Activated effector memory CD4-positive, alpha-beta T cell treated with Interleukin-2 at 50 U/mL for 16 hours (primary cell): Measurements from ENCODE around the gene SARM1.
A peak's percentile ranks its signal among the peaks of the same experiment; 100 is the strongest.
"Not testable (repeated sequence)": the region's sequence is repeated elsewhere in the genome, so short reads cannot be mapped to it uniquely, and the experiment has no call there.

Source experiments
- DNase-seq: peaks from one replicate; pipeline ENCODE4 v3.0.0-alpha.2; 2020

Gene SARM1

GRCh38 chr17:28397275-28397674 is 25.8 kb downstream of the SARM1 start:
- DNase-seq = no peak

- DNase-seq = no peak
These were observed 26.3 kb downstream of the SARM1 start for GRCh38 chr17:28397687-28398279.

GRCh38 chr17:28398280-28398981 is 26.9 kb downstream of the SARM1 start:
- DNase-seq = no peak

- no peak for DNase-seq
These were observed 28.3 kb downstream of the SARM1 start for GRCh38 chr17:28399808-28400207.

GRCh38 chr17:28402224-28402630 is 30.7 kb downstream of the SARM1 start:
- DNase-seq = no peak

- DNase-seq = no peak
These were observed 31.4 kb downstream of the SARM1 start for GRCh38 chr17:28402844-28403243.

GRCh38 chr17:28404007-28404406 is 32.5 kb downstream of the SARM1 start:
- no peak for DNase-seq

- no peak for DNase-seq
These were observed 32.9 kb downstream of the SARM1 start for GRCh38 chr17:28404461-28404811.

GRCh38 chr17:28404812-28405570 is 33.5 kb downstream of the SARM1 start:
- DNase-seq = no peak

- DNase-seq = peak; percentile 6
These were observed 34.4 kb downstream of the SARM1 start, which contains the start of gene SLC46A1 for GRCh38 chr17:28405632-28406472. SLC46A1 (minus strand) TSS chr17:28406212; CDS start chr17:28406114, 98 bp downstream.

- DNase-seq = no peak
These were observed 35.0 kb downstream of the SARM1 start for GRCh38 chr17:28406473-28406814.

GRCh38 chr17:28407130-28407973 is 35.9 kb downstream of the SARM1 start:
- DNase-seq = no peak

- no peak for DNase-seq
These were observed 36.4 kb downstream of the SARM1 start for GRCh38 chr17:28407974-28408306.

GRCh38 chr17:28412099-28412498 is 40.6 kb downstream of the SARM1 start:
- no peak for DNase-seq

- no peak for DNase-seq
These were observed 42.3 kb downstream of the SARM1 start for GRCh38 chr17:28413804-28414203.

GRCh38 chr17:28415886-28416285 is 44.4 kb downstream of the SARM1 start:
- DNase-seq = no peak

GRCh38 chr17:28416703-28417311 is 45.3 kb downstream of the SARM1 start:
- DNase-seq = peak; percentile 22

- DNase-seq = no peak
These were observed 50.4 kb downstream of the SARM1 start for GRCh38 chr17:28421787-28422305.

GRCh38 chr17:28425206-28425605 is 53.7 kb downstream of the SARM1 start:
- no peak for DNase-seq

- DNase-seq = no peak
These were observed 54.6 kb downstream of the SARM1 start for GRCh38 chr17:28426081-28426519.

- DNase-seq = no peak
These were observed 55.9 kb downstream of the SARM1 start for GRCh38 chr17:28427371-28427770.

- DNase-seq = not testable (repeated sequence)
These were observed 56.5 kb downstream of the SARM1 start for GRCh38 chr17:28427982-28428381.
